ENCODE measurements around the gene NMNAT2. TPM values are rescaled to one million over a fixed set of nuclear protein-coding genes. Genes with fewer than 3 reads are reported as not detected.

Gene NMNAT2
- total and polyA plus RNA-seq, 2 of the 8 experiments (the other 6 are each of a cell fraction or from before 2014, with no cell fraction given), result 6.5 to 20.9 TPM

- Histone ChIP-seq H2AFZ (ENCODE audit: low read length) (no peak overlapping the region), H3K23me2 (ENCODE audit: low read depth, low read length) (no peaks in the 10 kb centered on the region), H3K4ac (replicated peaks; ENCODE audit: insufficient read length, low read depth, low read length) (no peak overlapping the region), H2BK12ac (ENCODE audit: low read depth, low read length) (no peak overlapping the region), H3K9me3 (ENCODE audit: insufficient read depth in 2 of 2, low read depth in 1 of 2, low read length in 1 of 2) (no peaks in the 10 kb centered on the region), H2BK20ac (ENCODE audit: low read length) (no peak overlapping the region), H2AK5ac (ENCODE audit: low read depth, low read length) (no peak overlapping the region), H4K8ac (ENCODE audit: extremely low read depth, insufficient read depth, low read length) (no peak overlapping the region), H3K36me3 (ENCODE audit: control insufficient read depth in 2 of 4, insufficient read depth in 4 of 4, low read length in 3 of 4) (no peaks in the 10 kb centered on the region), H2BK120ac (replicated peaks; ENCODE audit: low read depth, low read length) (no peak overlapping the region), H3K79me2 (ENCODE audit: control insufficient read depth in 1 of 2, insufficient read depth in 2 of 2, low read length in 2 of 2) (no peaks in the 10 kb centered on the region), H3K27me3 (replicated peaks in 1 of 4; ENCODE audit: control insufficient read depth in 3 of 4, extremely low read depth in 1 of 4, insufficient read depth in 3 of 4, low read length in 3 of 4) (no peaks in the 10 kb centered on the region), H3K27ac (ENCODE audit: low read depth, low read length) (no peak overlapping the region), H3K4me2 (ENCODE audit: insufficient read depth in 1 of 2, low read depth in 2 of 2, low read length in 2 of 2) (no peak overlapping the region), H3K23ac (ENCODE audit: insufficient read length) (no peak overlapping the region), H4K91ac (replicated peaks; ENCODE audit: insufficient read length, low read length) (no peak overlapping the region), H3K56ac (replicated peaks; ENCODE audit: insufficient read length, low read depth, low read length) (no peak overlapping the region), H3K14ac (ENCODE audit: insufficient read length) (no peak overlapping the region), H3K4me3 (ENCODE audit: extremely low read depth in 1 of 4, insufficient read depth in 2 of 4, low read depth in 3 of 4, low read length in 4 of 4) (no peak overlapping the region), H3K4me1 (replicated peaks in 1 of 4; ENCODE audit: control insufficient read depth in 3 of 4, insufficient read depth in 4 of 4, low read length in 3 of 4) (peaks cover 4 to 21% (median 10%) of the 10 kb centered on the region in 4 experiments), H4K20me1 (replicated peaks in 1 of 2; ENCODE audit: control insufficient read depth in 1 of 2, insufficient read depth in 2 of 2, low read length in 2 of 2) (no peaks in the 10 kb centered on the region), H3K79me1 (ENCODE audit: low read depth, low read length) (no peaks in the 10 kb centered on the region), H4K5ac (ENCODE audit: insufficient read length, low read depth, low read length) (no peak overlapping the region), H3K18ac (ENCODE audit: extremely low read depth, low read length) (no peak overlapping the region), H2BK5ac (ENCODE audit: low read depth, low read length) (0 out of 2 replicates have a peak overlapping the region, but pooled peaks have one; percentile 80), H2BK15ac (ENCODE audit: low read length) (no peak overlapping the region), H3K9ac (replicated peaks in 1 of 4; ENCODE audit: extremely low read depth in 1 of 4, low read depth in 3 of 4, low read length in 3 of 4) (no peak overlapping the region)
- no peak for DNase-seq (ENCODE audit: low read depth in 1 of 2, low spot score in 2 of 2)
- WGBS, 2 experiments (ENCODE audit: extremely low coverage in 1 of 2, insufficient coverage in 1 of 2, insufficient read length in 1 of 2, insufficient replicate concordance in 2 of 2, low coverage in 1 of 2, low lambda C conversion rate in 2 of 2, missing lambda C conversion rate in 1 of 2), result 83% methylated on average over 1 of the region's 1 CpG; no CpG with 5 or more reads in 1 of the 2 experiments
- ChIA-PET CTCF (ENCODE audit: partially characterized antibody) (interaction anchor here (0.9 to 10.2 kb wide), 4 partner anchors 12 to 66 kb away, joined by 3 to 90 read pairs (median 19); no protein-coding TSS in a partner anchor), POLR2A (ENCODE audit: partially characterized antibody) (interaction anchor here (0.6 kb wide), 1 partner anchor 1991 kb away, joined by 3 read pairs; no protein-coding TSS in a partner anchor)
- no peak for FAIRE-seq
- TF ChIP-seq BCL11A (IDR thresholded peaks at IDR 0.05; ENCODE audit: low read depth in 2 of 2, low read length in 2 of 2), result no peak
- TF ChIP-seq SIRT6 (IDR thresholded peaks at IDR 0.05; ENCODE audit: low read length), result no peak
- no peak for TF ChIP-seq EP300 (IDR thresholded peaks at IDR 0.05; ENCODE audit: borderline replicate concordance in 1 of 2, low read depth in 2 of 2, low read length in 2 of 2)
- no peak for TF ChIP-seq CBX8 (IDR thresholded peaks at IDR 0.05; ENCODE audit: borderline replicate concordance, low read depth, low read length)
- no peak for TF ChIP-seq CTBP2 (IDR thresholded peaks at IDR 0.05; ENCODE audit: borderline replicate concordance, insufficient read depth, insufficient read length, low read length)
- TF ChIP-seq KDM5A (IDR thresholded peaks at IDR 0.05; ENCODE audit: low read length), result no peak
- TF ChIP-seq SAP30 (IDR thresholded peaks at IDR 0.05; ENCODE audit: insufficient read depth, insufficient replicate concordance, low read length), result no peak
- TF ChIP-seq ASH2L (IDR thresholded peaks at IDR 0.05; ENCODE audit: low read length), result no peak
- no peak for TF ChIP-seq RXRA (IDR thresholded peaks at IDR 0.05; ENCODE audit: insufficient read depth, low read depth, low read length)
- no peak for TF ChIP-seq GABPA (IDR thresholded peaks at IDR 0.05; ENCODE audit: borderline replicate concordance, insufficient read depth, low read length)
- no peak for TF ChIP-seq GTF2F1 (IDR thresholded peaks at IDR 0.05; ENCODE audit: borderline replicate concordance, low read depth, low read length)
- TF ChIP-seq SP1 (IDR thresholded peaks at IDR 0.05; ENCODE audit: low read depth, low read length), result no peak
- no peak for TF ChIP-seq SIX5 (IDR thresholded peaks at IDR 0.05; ENCODE audit: low read depth, low read length)
- TF ChIP-seq SRF (IDR thresholded peaks at IDR 0.05; ENCODE audit: low read depth, low read length), result no peak
- no peak for TF ChIP-seq POLR2A (IDR thresholded peaks at IDR 0.05; ENCODE audit: control extremely low read depth in 1 of 2, low read depth in 2 of 2, low read length in 2 of 2)
Observed at GRCh38 chr1:183293876-183294275, 124.3 kb downstream of the NMNAT2 start.
